HCT116 (cell line): Measurements from ENCODE around the gene CDR2.

ENCODE experiments used
- ATF3 ChIP-seq: IDR thresholded peaks from 2 replicates; pipeline ENCODE4 v1.6.1; 2012
- CEBPB ChIP-seq: IDR thresholded peaks from 2 replicates; pipeline ENCODE4 v1.6.1; 2012; ENCODE audit warnings: low read depth
- CTCF ChIP-seq, 3 experiments: fragments of 200-600 bp in 1 of 3; sonication (generic) in 1 of 3; IDR thresholded peaks in 2 of 3; conservative IDR thresholded peaks in 1 of 3; 2 replicates each; pipeline ENCODE4 v1.5.1; 2012 to 2017; ENCODE audit warnings: low read depth in 2 of 3, low read length in 2 of 3, antibody characterized with exemption in 1 of 3, borderline replicate concordance in 1 of 3, control low read depth in 1 of 3, mild to moderate bottlenecking in 1 of 3, mixed read lengths in 1 of 3, mixed run types in 1 of 3, moderate library complexity in 1 of 3; ENCODE audit not compliant: insufficient read depth in 1 of 3
- EGR1 ChIP-seq: IDR thresholded peaks from 2 replicates; pipeline ENCODE4 v1.6.1; 2012; ENCODE audit warnings: low read depth
- EZH2 ChIP-seq: fragments of 200-600 bp; sonication (generic); IDR thresholded peaks from 2 replicates; pipeline ENCODE4 v1.6.1; 2017; ENCODE audit warnings: antibody characterized with exemption, mixed run types
- POLR2AphosphoS5 ChIP-seq: IDR thresholded peaks from 2 replicates; pipeline ENCODE4 v1.6.1; 2011; ENCODE audit warnings: mild to moderate bottlenecking, low read depth, low read length, moderate library complexity
- RAD21 ChIP-seq: IDR thresholded peaks from 2 replicates; pipeline ENCODE4 v1.6.1; 2012; ENCODE audit warnings: low read depth, mild to moderate bottlenecking
- TCF7L2 ChIP-seq: IDR thresholded peaks from 2 replicates; pipeline ENCODE4 v1.7.0; 2011; ENCODE audit warnings: borderline replicate concordance, inconsistent platforms; ENCODE audit not compliant: insufficient read depth, insufficient read length; ENCODE audit errors: extremely low read depth
- YY1 ChIP-seq: IDR thresholded peaks from 2 replicates; pipeline ENCODE4 v1.6.1; 2011; ENCODE audit warnings: low read length, low read depth, moderate library complexity, mild to moderate bottlenecking; ENCODE audit not compliant: insufficient replicate concordance; ENCODE audit errors: extremely low read depth
- ZBTB33 ChIP-seq: IDR thresholded peaks from 2 replicates; pipeline ENCODE4 v1.6.1; 2011; ENCODE audit warnings: mild to moderate bottlenecking, low read length, moderate library complexity; ENCODE audit not compliant: insufficient replicate concordance; ENCODE audit errors: extremely low read depth
- ZNF274 ChIP-seq: fragments of 200-500 bp; sonication (Bioruptor generic); IDR thresholded peaks from 2 replicates; pipeline ENCODE4 v1.6.1; 2014; ENCODE audit warnings: mild to moderate bottlenecking, low read depth, low read length, inconsistent platforms

- TF ChIP-seq TCF7L2 = no peak
- no peak for TF ChIP-seq POLR2AphosphoS5
- TF ChIP-seq ZNF274 = no peak
- no peak for TF ChIP-seq EZH2
- TF ChIP-seq CTCF (IDR thresholded peaks at IDR 0.05 in 2 of 3, conservative IDR thresholded peaks at IDR 0.05 in 1 of 3; ENCODE audit: borderline replicate concordance in 1 of 3, insufficient read depth in 1 of 3, low read depth in 2 of 3, low read length in 2 of 3) = no peak
- no peak for TF ChIP-seq YY1
- TF ChIP-seq RAD21 = no peak
- no peak for TF ChIP-seq EGR1
- no peak for TF ChIP-seq ZBTB33
- no peak for TF ChIP-seq CEBPB
- no peak for TF ChIP-seq ATF3
Observed at GRCh38 chr16:22304411-22304810, 70.0 kb downstream of the CDR2 start.
